ENCODE measurements around the gene SLC46A2. TPM values are rescaled to one million over a fixed set of nuclear protein-coding genes. Genes with fewer than 3 reads are reported as not detected.

Gene SLC46A2
- total RNA-seq, 1 donor from 2014 or later = 0.14 TPM

DNA sequence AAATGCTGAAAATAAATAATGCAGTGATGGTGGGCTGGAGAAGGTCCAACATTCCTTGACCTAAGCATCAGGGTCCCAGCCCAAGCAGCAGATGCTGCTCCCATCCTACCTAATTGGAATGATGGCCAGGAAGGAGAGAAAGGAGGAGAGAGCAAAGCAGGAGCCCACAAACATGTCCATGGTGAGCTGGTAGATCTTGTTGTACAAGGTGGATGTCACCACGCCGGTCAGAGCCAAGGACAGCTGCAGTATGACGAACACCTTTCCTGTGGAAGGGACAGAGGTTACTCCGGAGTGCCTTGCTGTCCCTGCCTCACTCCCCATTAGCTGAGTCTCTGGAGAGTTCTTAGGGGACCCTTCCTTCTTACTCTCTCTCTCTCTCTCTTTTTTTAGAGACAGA, 4.3 kb downstream of the SLC46A2 start:
- DNase-seq (ENCODE audit: low spot score) = no peak

DNA sequence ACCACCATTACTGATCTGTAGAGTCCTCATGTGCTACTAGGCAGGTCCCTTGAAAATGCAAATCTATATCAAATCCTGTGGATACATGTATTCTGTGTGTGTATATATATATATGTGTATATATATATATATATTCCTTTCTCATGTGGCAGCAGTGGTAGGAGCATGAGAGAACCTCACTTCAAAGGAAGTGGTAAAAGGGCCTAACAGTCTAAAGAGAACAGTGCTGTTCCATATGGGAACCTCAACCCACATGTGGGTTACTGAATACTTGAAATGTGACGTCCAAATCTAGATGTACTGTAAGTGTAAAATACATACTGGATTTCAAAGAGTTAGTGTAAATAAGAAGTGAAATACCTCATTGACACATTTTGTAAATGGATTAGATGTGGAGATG, 5.4 kb downstream of the SLC46A2 start:
- no peak for DNase-seq (ENCODE audit: low spot score)

DNA sequence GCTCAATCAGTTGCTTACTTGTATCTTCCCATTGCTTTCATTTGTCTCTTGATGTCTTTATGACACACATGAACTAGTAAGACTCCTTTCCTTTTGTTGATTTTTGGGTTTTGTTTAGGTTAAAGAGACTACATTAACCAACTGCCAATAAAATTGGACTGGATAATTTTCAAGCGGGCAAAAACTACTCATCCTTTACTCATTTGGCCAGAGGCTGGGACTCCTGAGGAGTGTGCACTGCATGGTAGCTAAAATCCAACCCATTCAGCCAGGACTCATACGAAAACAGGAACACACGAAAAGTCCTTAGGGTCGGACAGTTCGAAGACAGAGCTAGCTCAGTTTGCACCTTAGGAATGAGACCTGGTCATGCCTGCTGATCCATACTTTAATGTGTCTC, 6.0 kb downstream of the SLC46A2 start:
- DNase-seq (ENCODE audit: low spot score) = no peak

DNA sequence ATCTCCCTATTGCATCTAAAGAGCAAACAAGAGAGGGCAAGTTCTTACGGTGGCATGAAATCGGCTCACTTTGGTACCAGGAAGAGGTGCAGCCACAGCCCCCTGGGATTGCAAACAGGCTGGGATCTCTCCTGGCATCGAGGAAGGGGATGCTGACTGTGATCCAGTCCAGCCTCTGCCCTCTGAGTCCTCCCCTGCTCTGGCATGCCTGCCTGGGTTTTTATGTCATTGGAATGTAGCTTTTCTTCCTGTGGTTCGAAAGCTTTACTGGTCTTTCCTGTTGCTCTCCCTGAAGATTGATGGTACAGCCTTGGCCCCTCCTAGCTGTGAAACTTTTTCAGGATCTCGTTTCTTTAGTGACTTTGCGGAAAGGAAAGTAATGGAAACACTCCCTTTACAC, 6.6 kb downstream of the SLC46A2 start:
- DNase-seq (ENCODE audit: low spot score) = no peak

DNA sequence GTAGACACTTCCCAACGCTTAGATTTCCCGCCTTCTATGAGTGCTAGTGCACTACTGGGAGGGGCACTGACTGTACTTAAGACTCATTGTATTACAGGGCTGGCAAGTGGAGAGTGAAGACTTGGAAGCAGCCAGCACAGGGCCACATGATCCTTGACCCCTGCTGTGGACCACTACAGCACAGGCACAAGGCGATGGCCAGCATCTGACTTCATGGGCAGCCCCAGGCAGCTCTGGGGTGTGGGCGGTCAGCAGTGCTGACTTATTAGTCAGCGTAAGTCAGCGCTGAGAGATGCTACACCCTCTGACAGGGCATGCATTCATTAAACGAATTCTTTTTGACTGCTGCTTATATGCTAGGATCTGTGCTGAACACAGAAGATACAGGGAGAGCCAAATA, 9.3 kb downstream of the SLC46A2 start:
- no peak for DNase-seq (ENCODE audit: low spot score)

DNA sequence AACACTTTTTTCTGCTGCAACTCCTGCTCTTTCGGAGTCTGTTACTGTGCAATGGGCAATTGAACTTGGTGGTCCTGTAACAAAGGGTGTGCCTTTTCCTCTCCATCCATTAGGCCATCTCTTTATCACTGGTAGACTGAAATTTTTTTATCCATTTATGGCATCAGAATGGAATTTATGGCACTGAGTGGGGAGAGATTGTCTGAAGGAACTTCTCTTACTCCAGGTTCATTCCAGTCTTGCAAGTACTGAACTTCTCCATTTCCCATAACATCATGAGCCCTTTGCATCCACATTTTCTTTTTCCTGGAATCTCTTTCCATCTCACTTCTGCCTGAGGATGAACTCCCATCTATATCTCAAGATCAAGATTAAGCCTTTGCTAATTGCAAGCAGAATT, 10.0 kb downstream of the SLC46A2 start:
- no peak for DNase-seq (ENCODE audit: low spot score)

DNA sequence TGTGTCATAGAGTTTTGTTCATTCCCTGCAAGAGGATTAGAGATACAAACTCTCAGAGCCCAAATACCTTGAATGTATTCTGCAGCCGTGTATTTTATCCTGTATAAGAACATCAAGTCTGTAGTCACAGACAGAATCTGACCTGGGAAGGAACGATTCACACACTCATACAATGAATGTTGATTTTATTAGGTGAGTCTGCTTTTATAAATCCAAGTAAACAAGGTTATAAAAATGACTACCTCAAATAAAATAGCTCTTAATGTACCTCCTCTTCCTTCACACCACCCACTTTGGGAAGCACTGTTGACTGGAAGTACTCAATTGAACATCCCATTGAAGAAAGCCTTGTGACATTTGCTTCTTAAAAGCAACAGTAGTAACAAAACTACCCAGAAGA, 11.9 kb downstream of the SLC46A2 start:
- no peak for DNase-seq (ENCODE audit: low spot score)

DNA sequence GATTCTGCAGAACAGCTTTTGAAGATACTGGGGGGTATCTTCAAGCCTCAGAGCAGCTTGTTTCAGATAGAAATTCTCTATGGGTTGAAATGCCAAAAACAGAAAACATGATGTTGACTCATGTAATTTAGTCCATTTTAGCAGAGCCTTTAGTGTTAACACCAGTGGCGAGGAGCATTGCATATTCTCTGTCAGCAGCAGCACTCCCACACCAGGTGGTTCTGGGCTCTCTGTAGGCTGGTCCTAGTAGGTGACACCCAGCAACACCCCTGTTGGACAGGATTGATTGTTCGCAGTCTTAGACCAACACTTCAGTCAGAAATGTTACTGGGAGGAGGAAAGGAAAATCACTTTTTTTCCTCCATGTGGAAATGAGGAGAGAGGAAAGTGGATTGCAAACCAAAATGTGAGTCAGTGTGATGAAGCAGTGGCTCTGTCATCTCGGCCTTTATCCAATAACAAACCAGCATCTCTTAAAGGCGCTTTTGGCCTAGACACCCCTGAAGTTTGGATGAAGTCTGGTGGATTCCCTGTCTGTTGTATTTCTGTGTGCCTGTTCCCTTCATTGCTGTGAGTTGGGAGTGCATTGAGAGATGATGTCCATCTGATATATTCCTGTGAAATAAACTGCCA, 16.8 kb downstream of the SLC46A2 start:
- no peak for DNase-seq (ENCODE audit: low spot score)

DNA sequence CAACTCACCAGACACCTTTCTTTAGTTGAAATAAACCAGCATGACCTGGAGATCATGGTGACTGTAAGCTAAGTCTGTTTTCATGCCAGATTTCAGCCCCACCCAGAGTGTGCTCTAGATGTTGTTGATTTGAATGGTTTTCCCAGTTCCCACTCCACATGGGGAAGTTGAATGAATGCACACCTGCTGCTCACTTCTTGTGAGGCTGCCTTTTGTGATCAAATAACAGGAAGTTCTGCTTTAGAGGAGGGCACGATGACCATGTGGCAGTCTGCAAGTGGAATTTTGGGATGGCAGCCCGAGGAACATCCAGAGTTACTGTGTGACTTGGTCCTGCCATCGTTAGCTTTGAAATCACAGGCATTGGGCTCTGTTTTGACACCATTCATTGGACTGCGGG, 18.7 kb downstream of the SLC46A2 start:
- DNase-seq (ENCODE audit: low spot score) = no peak

DNA sequence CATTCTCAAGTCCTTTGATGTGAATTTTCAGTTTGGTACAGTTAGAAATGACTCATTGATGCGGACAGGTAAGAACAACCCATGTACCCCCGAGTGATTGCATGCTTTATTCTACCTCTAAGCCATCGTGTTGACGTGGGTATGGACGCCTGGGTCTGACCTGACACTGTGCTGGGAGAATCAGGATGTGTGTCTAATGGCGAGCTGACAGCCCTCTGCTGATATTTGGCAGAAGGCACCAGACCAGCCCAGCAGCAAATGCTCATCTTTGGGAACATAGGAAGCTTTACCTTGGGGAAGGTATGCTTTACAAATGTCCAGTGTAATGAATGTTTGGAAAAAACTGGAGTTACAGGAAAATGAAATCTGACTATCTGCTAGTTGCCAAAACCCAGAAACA, 20.1 kb downstream of the SLC46A2 start:
- no peak for DNase-seq (ENCODE audit: low spot score)

DNA sequence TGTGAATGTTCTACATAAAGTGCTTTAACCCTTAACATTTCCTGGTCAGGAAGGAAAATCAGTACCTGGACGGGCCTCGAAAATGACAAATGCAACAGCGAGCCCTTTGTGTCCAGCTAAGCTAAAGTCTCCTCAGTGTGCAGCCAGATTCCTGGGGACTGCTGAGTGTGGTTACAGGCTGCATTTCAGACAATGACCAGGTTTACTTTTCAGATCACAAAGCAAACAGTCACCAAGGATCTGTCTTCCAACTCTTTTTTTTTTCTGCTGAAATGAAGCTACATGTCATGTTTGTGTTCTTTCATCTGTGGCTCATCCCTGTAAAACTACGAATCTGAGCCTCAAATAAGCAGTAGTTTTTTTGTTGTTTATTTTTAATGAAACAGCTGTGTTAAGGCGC, 20.8 kb downstream of the SLC46A2 start:
- no peak for DNase-seq (ENCODE audit: low spot score)

DNA sequence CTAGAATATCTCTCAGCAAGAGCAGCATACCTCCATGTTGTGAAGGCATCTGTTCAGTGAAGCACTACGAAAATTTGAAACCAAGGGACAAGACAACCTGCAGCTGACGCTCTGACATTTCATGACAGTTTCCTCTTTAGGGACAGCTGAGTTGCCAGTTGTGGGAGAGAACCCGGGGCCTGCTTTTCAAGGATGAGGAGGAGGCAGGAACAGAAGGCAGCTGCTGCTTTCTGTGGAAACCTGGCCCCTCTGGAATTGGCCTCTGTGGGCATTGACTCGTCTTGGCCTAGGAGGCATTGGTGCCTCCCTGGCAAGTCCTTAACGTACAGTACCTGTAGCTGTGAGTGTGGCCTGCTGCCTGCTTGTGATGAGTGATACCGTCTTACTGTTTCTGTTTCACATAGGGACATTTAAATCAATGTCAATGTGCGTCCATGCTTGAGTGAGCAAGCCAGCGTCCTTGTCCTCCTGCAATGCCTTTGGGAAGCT, 21.6 kb downstream of the SLC46A2 start:
- DNase-seq (ENCODE audit: low spot score) = no peak

DNA sequence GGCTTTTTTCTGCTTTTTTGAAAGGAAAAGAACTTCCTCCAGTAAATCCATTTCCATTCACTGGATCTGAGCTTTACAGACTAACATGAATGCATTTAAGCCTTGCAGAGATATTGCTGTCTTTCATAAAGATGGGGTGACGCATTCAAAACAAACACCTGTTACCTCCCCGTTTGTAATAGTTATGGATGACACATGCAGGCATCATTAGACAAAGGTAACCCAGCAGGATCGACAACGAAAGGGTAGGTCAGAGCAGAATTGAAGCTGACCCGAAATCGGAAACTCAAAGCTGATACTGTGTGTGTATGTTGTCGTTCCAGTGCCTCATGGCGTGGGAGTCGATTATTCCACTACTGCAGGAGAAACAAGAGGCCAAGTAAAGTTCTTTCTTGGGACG, 22.2 kb downstream of the SLC46A2 start:
- DNase-seq (ENCODE audit: low spot score) = no peak

DNA sequence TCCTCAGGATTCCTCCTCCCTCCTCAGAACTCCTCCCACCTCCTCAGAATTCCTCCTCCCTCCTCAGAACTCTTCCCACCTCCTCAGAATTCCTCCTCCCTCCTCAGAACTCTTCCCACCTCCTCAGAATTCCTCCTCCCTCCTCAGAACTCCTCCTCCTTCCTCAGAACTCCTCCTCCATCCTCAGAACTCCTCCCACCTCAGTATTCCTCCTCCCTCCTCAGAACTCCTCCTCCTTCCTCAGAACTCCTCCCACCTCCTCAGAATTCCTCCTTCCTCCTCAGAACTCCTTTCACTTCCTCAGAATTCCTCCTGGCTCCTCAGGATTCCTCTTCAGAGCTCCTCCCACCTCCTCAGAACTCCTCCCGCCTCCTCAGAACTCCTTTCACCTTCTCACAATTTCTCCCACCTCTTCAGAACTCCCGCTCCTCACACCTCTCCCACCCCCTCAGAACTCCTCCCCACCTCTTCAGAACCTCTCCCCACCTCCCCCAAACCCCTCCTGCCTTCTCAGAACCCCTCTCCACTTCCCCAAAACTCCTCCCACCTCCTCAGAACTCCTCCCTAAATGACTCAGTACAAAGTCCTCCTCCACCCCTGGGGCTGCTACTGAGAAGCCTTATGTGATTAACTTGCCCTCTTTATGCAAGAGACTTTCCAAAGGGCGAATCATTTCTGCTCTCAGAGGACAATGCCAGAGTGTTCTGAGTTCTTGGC, 23.2 kb downstream of the SLC46A2 start:
- no peak for DNase-seq (ENCODE audit: low spot score)

DNA sequence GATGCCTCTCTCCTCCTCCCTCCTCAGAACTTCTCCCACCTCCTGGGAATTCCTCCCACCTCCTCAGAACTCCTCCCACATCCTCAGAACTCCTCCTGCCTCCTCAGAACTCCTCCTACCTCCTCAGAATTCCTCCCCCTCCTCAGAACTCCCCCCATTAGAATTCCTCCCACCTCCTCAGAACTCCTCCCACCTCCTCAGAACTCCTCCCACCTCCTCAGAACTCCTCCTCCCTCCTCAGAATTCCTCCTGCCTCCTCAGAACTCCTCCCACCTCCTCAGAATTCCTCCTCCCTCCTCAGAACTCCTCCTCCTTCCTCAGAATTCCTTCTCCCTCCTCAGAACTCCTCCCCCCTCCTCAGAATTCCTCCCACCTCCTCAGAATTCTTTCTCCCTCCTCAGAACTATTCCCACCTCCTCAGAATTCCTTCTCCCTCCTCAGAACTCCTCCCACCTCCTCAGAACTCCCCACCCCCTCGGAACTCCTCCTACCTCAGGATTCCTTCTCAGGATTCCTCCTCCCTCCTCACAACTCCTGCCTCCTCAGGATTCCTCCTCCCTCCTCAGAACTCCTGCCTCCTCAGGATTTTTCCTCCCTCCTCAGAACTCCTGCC, 23.9 kb downstream of the SLC46A2 start:
- DNase-seq (ENCODE audit: low spot score) = no peak

DNA sequence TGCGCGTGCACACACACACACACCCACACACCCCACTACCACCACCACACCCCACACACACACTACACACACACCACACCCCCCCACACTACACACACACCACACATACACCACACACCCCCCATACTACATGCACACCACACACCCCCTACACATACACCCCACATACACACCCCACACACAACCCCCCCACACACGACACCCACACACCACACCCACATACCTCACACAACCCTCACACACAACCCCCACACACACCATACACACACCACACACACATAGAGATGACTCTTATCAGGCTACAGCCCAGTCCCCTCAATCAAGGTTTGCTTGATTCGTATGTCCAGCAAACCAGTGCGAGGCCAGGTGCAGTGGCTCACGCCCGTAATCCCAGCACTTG, 25.7 kb downstream of the SLC46A2 start:
- DNase-seq (ENCODE audit: low spot score) = no peak

DNA sequence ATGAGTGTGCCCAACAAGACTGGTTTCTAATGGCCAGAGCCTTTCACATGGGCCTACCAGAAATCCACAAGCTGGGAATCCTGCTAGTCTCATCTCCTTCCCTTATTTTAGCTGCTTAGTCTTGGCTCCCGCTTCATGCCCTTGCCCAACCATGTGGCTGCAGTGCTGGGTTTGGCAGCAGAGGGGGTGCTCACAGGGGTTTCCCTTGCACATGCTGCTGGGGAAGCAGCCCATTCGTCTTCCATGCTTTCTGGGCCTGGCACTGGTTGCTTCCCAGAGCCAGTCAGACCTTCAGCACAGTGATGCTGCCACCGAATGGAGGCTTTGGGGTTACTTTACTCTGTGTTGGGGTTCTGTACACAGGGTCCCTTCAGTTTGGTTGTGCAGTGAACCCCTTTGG, 26.3 kb downstream of the SLC46A2 start:
- no peak for DNase-seq (ENCODE audit: low spot score)

DNA sequence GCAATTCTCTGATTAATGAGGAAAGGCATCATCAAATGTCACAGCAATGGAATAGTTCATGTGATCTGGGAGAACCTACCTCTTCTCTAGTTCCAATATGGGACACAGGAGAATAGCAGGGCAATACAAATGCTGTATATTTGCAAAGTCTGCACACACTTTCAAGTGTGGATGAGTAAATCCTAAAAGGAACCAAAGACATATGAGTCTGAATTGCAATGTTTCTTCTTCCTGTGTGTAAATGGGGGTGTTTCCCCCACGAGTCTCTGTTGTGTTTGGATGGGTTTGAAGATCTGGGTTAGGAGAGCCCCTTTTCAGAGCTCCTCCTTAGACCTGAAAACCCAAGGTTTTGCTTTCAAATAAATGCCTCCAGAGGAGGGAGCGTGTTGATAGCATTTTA, 26.9 kb downstream of the SLC46A2 start:
- no peak for DNase-seq (ENCODE audit: low spot score)

DNA sequence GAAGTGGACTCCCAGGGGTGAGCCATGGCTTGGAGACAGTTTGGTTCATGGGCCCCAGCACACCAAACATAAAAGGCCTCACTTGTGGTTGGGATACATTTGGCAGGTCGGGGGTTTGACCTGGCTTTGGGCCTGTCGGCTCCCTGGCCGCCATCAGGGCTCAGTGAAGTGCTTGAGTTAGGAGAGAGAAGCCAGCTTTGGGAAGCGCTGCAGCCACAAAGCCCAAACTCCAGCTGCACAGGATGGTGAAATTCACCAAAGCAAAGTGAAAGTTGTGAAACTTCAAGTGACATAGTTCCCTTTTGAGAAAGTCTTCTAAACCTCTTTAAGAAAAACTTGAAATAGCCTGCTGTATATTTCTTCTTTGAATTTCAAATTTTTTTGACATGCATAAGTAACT, 27.5 kb downstream of the SLC46A2 start:
- DNase-seq (ENCODE audit: low spot score) = no peak

DNA sequence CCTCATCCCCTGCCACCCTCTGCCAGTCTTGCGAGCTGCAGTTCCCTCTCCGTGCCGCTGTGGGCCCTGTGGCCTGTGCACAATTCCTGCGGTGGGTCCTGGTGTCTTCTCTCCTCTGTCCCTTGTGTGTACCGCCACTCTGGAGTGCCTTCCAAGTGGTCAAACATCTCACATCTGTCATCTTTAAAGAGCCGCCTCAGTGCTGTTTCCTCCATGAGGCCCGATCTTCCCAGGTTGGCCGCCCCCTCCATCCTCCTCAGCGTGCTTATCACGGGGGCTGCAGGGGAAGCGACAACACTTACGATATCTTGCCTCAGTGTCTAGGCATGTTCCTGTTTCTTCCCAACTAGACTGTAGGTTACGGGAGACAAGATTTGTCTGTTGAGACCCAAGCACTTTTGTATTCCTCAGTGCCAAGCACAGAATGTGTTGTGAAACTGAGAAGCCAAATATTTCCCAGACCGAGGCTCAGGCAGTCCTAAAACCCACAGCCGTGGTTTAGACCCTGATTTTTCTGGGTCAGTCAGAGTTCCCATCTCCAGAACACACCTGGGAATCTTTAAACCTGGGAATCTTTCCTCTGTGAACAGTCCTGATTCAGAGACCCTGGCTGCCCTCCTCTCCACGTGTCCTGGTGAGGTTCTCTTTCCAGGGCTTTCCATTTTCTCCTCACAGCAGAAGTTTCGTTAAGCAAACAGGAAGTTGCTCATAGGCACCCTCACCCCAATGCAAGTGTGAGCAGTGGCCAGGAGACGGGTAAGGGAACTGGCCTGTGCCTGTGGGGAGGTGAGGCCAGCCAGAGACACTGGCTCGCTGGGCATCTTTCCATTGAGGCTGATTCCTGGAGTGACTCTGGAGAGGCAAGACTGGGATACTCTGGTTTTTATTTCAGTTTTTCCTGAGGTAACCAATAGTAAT, 28.8 kb downstream of the SLC46A2 start:
- no peak for DNase-seq (ENCODE audit: low spot score)

DNA sequence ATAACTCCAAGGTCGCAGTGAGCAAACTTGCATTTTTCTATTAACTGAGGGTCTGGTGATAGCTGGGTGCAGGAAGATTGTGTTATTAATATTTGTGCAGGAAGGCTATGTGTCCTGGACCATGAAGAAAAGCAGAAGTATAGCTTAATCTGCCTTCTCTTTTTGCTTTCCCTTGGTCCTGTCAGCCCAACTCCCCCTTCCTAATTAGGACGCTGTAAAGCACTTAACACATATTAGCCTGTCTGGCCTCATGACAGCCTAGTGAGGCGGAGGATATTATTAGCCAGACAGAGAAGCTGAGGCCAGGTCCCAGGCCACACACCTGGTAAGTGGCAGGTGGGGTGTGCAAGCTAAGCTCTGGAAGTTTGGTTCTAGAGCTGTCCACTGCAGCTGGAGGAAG, 29.5 kb downstream of the SLC46A2 start:
- no peak for DNase-seq (ENCODE audit: low spot score)

DNA sequence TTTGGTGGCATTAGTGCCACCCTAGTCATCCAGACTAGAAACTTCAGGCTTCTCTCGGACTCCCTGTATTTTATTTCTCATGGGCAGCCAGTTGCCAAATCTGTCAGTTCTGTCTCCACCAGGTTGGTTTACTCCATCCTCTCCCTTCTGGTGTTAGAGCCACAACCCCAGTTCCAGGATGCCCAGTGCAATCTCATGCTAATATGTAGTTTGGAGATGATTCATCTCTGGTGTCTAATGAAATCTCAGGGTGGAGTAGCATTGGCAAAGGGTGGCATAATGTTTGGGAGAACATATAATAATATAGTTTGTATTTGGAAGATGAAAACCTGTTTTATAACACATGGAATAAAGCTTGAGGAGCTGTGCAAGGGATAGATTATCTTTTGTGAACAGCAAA, 30.2 kb downstream of the SLC46A2 start:
- DNase-seq (ENCODE audit: low spot score) = no peak
